Left renal cortex interstitium (tissue), 4 donors: ENCODE measurements around the gene COL21A1. TPM values are rescaled to one million over a fixed set of nuclear protein-coding genes. Genes with fewer than 3 reads are reported as not detected.
"Not testable (repeated sequence)": the region's sequence is repeated elsewhere in the genome, so short reads cannot be mapped to it uniquely, and the experiment has no call there.

Experiments used
- DNase-seq, 4 donors: peaks; one replicate each; pipeline ENCODE4 v3.0.0-alpha.2; 2013; ENCODE audit warnings: low read depth in 4 of 4, low spot score in 2 of 4, missing footprints in 1 of 4
- polyA plus RNA-seq, 4 donors: library from polyadenylated mRNA; unstranded; fragments of 120-200 nt; gene quantifications; one replicate each; pipeline ENCODE4 v1.2.1, GENCODE V29; 2013; ENCODE audit not compliant: insufficient read length in 4 of 4

The COL21A1 gene
- polyA plus RNA-seq, 4 donors = 102 to 152 (median 135) TPM

GRCh38 chr6:56024931-56025330 is 222.4 kb downstream of the COL21A1 start:
- DNase-seq = no peak

DNA sequence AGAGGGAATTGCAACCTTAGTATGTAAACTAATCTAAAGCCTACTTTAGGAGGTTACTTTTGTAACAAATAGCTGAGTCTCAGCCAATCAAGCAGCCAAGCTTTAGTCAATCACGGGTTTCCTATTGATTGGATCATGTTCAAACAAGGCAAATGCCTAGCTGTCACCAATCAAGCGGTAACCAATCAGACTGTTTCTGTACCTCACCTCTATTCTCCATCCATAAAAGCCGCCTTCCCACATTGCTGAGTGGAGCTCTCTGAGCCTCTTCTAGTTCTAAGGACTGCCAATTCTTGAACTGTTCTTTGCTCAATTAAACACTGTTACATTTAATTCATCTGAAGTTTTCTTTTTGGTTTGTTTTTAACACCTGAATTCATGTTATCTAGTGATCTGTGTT is 223.6 kb downstream of the COL21A1 start:
- DNase-seq = no peak

GRCh38 chr6:56022678-56023077 is 224.7 kb downstream of the COL21A1 start:
- no peak for DNase-seq

- no peak for DNase-seq
Measured at GRCh38 chr6:56021943-56022342, 225.4 kb downstream of the COL21A1 start.

- no peak for DNase-seq
Measured at GRCh38 chr6:56019973-56020372, 227.4 kb downstream of the COL21A1 start.

DNA sequence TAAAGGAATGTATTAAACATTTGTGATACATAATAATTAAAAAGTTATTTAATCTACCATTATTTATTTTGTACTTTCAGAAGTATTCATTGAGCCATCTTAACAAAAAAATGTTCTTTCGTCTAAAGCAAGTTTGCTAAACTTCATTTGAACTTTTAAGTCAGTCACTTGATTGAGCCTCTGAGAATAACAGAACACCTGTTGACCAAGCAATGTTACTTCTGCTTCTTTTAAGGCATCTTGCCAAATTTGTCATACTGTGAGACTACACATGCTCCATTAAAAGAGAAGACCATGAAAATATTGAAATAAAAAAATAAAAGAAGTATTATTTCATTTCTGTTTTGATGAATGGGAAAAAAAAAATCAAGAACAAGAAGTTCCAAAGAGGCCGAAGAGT is 230.2 kb downstream of the COL21A1 start:
- no peak for DNase-seq

- not testable (repeated sequence) for DNase-seq
Measured at GRCh38 chr6:56014039-56014438, 233.3 kb downstream of the COL21A1 start.

GRCh38 chr6:56009636-56010035 is 237.7 kb downstream of the COL21A1 start:
- no peak for DNase-seq
